IMR-90 (cell line): ENCODE measurements around the gene RBPJ. TPM values are rescaled to one million over a fixed set of nuclear protein-coding genes. Genes with fewer than 3 reads are reported as not detected.

Experiments used
- ATAC-seq: fragments of 200-7000 bp; cut with Tn5 transposase; 2 replicates; pipeline ENCODE4 v1.9.1; 2020; ENCODE audit warnings: low read depth, mild to moderate bottlenecking, moderate library complexity
- BruUV-seq: library from RNA; stranded (reverse); fragments of 400-500 nt; replicated peaks from 2 replicates; lab custom pipeline; 2021; lab: Mats Ljungman, UMichigan
- CTCF ChIA-PET: fragments of 300-600 bp; formaldehyde crosslinking; extraction: SDS; loops from one replicate; lab custom pipeline; 2021; ENCODE audit warnings: antibody characterized with exemption; lab: Yijun Ruan, JAX
- POLR2A ChIA-PET: fragments of 300-600 bp; sonication (Branson Sonifier 250); formaldehyde crosslinking; loops from one replicate; lab custom pipeline; 2022; ENCODE audit warnings: antibody characterized with exemption; ENCODE audit not compliant: unreplicated experiment; lab: Charles Lee
- DNase-seq: peaks from one replicate; pipeline ENCODE4 v3.0.0; 2013
- H2AFZ ChIP-seq: replicated peaks from 2 replicates; pipeline ENCODE3; 2013; ENCODE audit warnings: low read length, mild to moderate bottlenecking; ENCODE audit not compliant: poor library complexity
- H2AK5ac ChIP-seq: 2 replicates; pipeline ENCODE4 v1.6.1; 2013; ENCODE audit warnings: low read depth, low read length, inconsistent platforms
- H2AK9ac ChIP-seq: replicated peaks from 2 replicates; pipeline ENCODE3; 2013; ENCODE audit warnings: mild to moderate bottlenecking, low read depth, low read length, moderate library complexity; ENCODE audit not compliant: poor library complexity
- H2BK120ac ChIP-seq: 2 replicates; pipeline ENCODE4 v1.6.1; 2013; ENCODE audit warnings: low read depth, low read length, inconsistent platforms
- H2BK15ac ChIP-seq: 3 replicates; pipeline ENCODE4 v1.6.1; 2013; ENCODE audit warnings: low read depth, low read length, inconsistent platforms
- H2BK20ac ChIP-seq: 2 replicates; pipeline ENCODE4 v1.6.1; 2013; ENCODE audit warnings: low read depth, mild to moderate bottlenecking, inconsistent platforms, low read length, moderate library complexity
- H2BK5ac ChIP-seq: 2 replicates; pipeline ENCODE4 v1.6.1; 2013; ENCODE audit warnings: mild to moderate bottlenecking, low read depth, low read length, inconsistent platforms; ENCODE audit not compliant: poor library complexity, severe bottlenecking
- H3K14ac ChIP-seq: replicated peaks from 2 replicates; pipeline ENCODE4 v1.6.1; 2013; ENCODE audit warnings: low read depth, low read length, inconsistent platforms
- H3K18ac ChIP-seq: 2 replicates; pipeline ENCODE4 v1.6.1; 2013; ENCODE audit warnings: low read depth, low read length, control low read depth
- H3K23ac ChIP-seq: 2 replicates; pipeline ENCODE4 v1.6.1; 2013; ENCODE audit warnings: low read depth, low read length, inconsistent platforms
- H3K27ac ChIP-seq: 2 replicates; pipeline ENCODE4 v1.5.1; 2013; ENCODE audit warnings: mild to moderate bottlenecking, control low read depth, low read length; ENCODE audit not compliant: insufficient read depth
- H3K27me3 ChIP-seq: 2 replicates; pipeline ENCODE4 v1.6.1; 2013; ENCODE audit warnings: low read length; ENCODE audit not compliant: control insufficient read depth, insufficient read depth
- H3K36me3 ChIP-seq: 2 replicates; pipeline ENCODE4 v1.6.1; 2013; ENCODE audit warnings: low read length, mixed read lengths; ENCODE audit not compliant: control insufficient read depth, insufficient read depth
- H3K4ac ChIP-seq: 2 replicates; pipeline ENCODE4 v1.6.1; 2013; ENCODE audit warnings: low read depth, low read length, inconsistent platforms
- H3K4me1 ChIP-seq: 2 replicates; pipeline ENCODE4 v1.6.1; 2013; ENCODE audit warnings: low read length, mixed read lengths; ENCODE audit not compliant: control insufficient read depth, insufficient read depth
- H3K4me2 ChIP-seq: 2 replicates; pipeline ENCODE4 v1.6.1; 2013; ENCODE audit warnings: low read depth, mild to moderate bottlenecking, control low read depth, low read length, moderate library complexity
- H3K4me3 ChIP-seq: 2 replicates; pipeline ENCODE4 v1.5.1; 2013; ENCODE audit warnings: low read depth, mild to moderate bottlenecking, control low read depth, low read length, moderate library complexity; ENCODE audit not compliant: insufficient read depth
- H3K56ac ChIP-seq: 2 replicates; pipeline ENCODE4 v1.6.1; 2013; ENCODE audit warnings: low read length, inconsistent platforms; ENCODE audit not compliant: insufficient read depth; ENCODE audit errors: extremely low read depth
- H3K79me1 ChIP-seq, 2 experiments: 2 replicates each; pipeline ENCODE4 v1.6.1; 2013; ENCODE audit warnings: low read length in 2 of 2, inconsistent platforms in 1 of 2, low read depth in 1 of 2
- H3K9ac ChIP-seq: 2 replicates; pipeline ENCODE4 v1.6.1; 2013; ENCODE audit warnings: low read depth, low read length, control low read depth
- H3K9me1 ChIP-seq: 2 replicates; pipeline ENCODE4 v1.6.1; 2013; ENCODE audit warnings: low read length, inconsistent platforms; ENCODE audit not compliant: insufficient read depth
- H3K9me3 ChIP-seq: 2 replicates; pipeline ENCODE4 v1.6.1; 2013; ENCODE audit warnings: low read length; ENCODE audit not compliant: control insufficient read depth, insufficient read depth
- H4K20me1 ChIP-seq: 2 replicates; pipeline ENCODE4 v1.6.1; 2013; ENCODE audit warnings: low read length, inconsistent platforms; ENCODE audit not compliant: insufficient read depth
- H4K5ac ChIP-seq: 2 replicates; pipeline ENCODE4 v1.6.1; 2013; ENCODE audit warnings: mild to moderate bottlenecking, low read depth, low read length, control low read depth
- H4K8ac ChIP-seq, 2 experiments: 2 replicates each; pipeline ENCODE4 v1.6.1; 2013; ENCODE audit warnings: low read depth in 2 of 2, low read length in 2 of 2, control low read depth in 1 of 2, inconsistent platforms in 1 of 2
- H4K91ac ChIP-seq: 2 replicates; pipeline ENCODE4 v1.6.1; 2013; ENCODE audit warnings: low read depth, low read length, inconsistent platforms; ENCODE audit not compliant: insufficient read depth
- BHLHE40 ChIP-seq: fragments of 150-350 bp; IDR thresholded peaks from 2 replicates; pipeline ENCODE4 v1.6.1; 2016; ENCODE audit warnings: mild to moderate bottlenecking, low read depth, low read length
- MAFK ChIP-seq: IDR thresholded peaks from 2 replicates; pipeline ENCODE4 v1.6.1; 2012; ENCODE audit warnings: low read depth, low read length, improper control_type of control experiment
- WGBS, 2 experiments: methylation state at CpG; one replicate each; pipeline versions ENCODE4 v1.1.5 to v1.1.7; 2013; ENCODE audit warnings: missing lambda C conversion rate in 2 of 2; ENCODE audit not compliant: insufficient read length in 1 of 2; ENCODE audit errors: extremely low coverage in 2 of 2; 5-methylcytosine and 5-hydroxymethylcytosine counted together
- dilution Hi-C: fragments of 300-500 bp; cut with HindIII; formaldehyde crosslinking; loops from one replicate; pipeline ENCODE4 v1.14.3; 2018; ENCODE audit warnings: low sequenced_read_pairs; ENCODE audit not compliant: unreplicated experiment
- in situ Hi-C: fragments of 300-500 bp; cut with MboI; formaldehyde crosslinking; loops from 3 replicates; pipeline ENCODE4 v1.14.3; 2019; ENCODE audit warnings: low sequenced_read_pairs, inconsistent platforms, mixed read lengths
- intact Hi-C: fragments of 100-400 bp; cut with micrococcal nuclease; formaldehyde crosslinking; loops from 2 replicates; pipeline ENCODE4 v1.10.0; 2022
- polyA plus RNA-seq, 3 experiments: library from polyadenylated mRNA; depleted of rRNA; stranded (reverse); fragments of >200 nt; gene quantifications; 2 replicates each; pipeline ENCODE4 v1.2.3, GENCODE V29; 2012; ENCODE audit warnings: low replicate concordance in 1 of 3
- total RNA-seq: library from RNA; depleted of rRNA; stranded (reverse); fragments of >200 nt; gene quantifications from 2 replicates; pipeline ENCODE4 v1.2.3, GENCODE V29; 2012
- TF ChIP-seq, protein P1 (sequence below): fragments of 150-350 bp; IDR thresholded peaks from 2 replicates; pipeline ENCODE4 v1.6.1; 2017; ENCODE audit warnings: mild to moderate bottlenecking, antibody characterized with exemption, low read length, low read depth

Gene RBPJ
- total and polyA plus RNA-seq, 2 of the 4 experiments (the other 2 are of a cell fraction): 50.3 to 148 TPM

DNA sequence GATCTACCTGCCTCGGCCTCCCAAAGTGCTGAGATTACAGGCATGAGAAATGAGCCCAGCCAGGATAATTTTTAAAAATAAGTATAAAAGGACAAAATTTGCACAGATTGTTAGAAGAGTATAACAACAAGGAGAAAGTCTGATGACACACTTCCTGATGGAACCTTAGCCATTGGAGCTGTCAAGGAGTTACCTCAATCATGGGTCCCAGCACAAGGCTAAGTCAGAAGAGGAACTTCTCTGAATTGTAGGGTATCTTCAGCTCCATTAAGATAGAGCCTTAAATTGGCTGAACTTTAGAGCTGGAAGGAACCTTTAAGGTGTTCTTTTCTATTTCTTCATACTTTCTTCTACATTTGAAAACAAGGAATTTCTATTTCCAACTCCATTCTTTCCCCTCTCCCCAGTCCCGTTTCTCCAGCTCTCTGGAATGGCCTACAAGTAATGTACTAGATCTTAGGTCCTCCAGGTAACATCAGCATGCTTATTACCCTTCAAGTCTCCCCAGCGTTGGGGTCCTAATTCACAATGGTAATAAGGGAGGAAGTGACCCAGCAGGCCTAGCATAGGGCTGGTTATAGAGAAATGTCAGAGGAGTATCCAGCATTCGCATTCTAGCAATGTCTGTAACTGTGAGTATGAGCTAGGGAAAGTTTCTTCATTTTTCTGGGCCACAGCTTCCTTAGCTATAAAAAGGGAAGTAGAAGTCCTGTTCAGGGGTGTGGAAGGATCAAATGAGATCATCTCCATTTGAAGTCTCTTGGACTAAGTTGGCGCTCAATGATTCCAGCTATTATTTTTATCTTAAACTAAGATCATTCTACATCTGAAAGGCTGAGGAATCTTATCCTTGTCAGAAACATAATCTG is 18.5 kb upstream of the RBPJ start:
- Histone ChIP-seq H2BK20ac (no peak overlapping the region), H4K20me1 (no peaks in the 10 kb centered on the region), H3K27me3 (no peaks in the 10 kb centered on the region), H4K8ac (no peak overlapping the region), H3K14ac (no peak overlapping the region), H3K23ac (no peak overlapping the region), H3K9me3 (no peaks in the 10 kb centered on the region), H4K5ac (no peak overlapping the region), H3K36me3 (no peaks in the 10 kb centered on the region), H2AK5ac (0 out of 2 replicates have a peak overlapping the region, but pooled peaks have one; percentile 5), H2BK120ac (no peak overlapping the region), H3K9me1 (peaks cover 2% of the 10 kb centered on the region; the same call in 1 of the 2 replicates), H2BK15ac (no peak overlapping the region; the same call in 2 of the 3 replicates), H3K9ac (no peak overlapping the region), H3K18ac (no peak overlapping the region), H3K4ac (no peak overlapping the region), H3K79me1 (no peaks in the 10 kb centered on the region), H2AFZ (no peak overlapping the region), H2AK9ac (no peak overlapping the region), H3K4me3 (no peak overlapping the region), H2BK5ac (no peak overlapping the region), H3K4me2 (no peak overlapping the region), H3K56ac (no peak overlapping the region), H4K91ac (no peak overlapping the region), H3K27ac (no peak overlapping the region), H3K4me1 (peaks cover 4% of the 10 kb centered on the region; the same call in 1 of the 2 replicates)
- dilution Hi-C loops: no loop called here
- in situ Hi-C loops: no loop called here
- BruUV-seq: no TSS peak
- ATAC-seq: no peak
- ChIA-PET POLR2A (no interaction called here), CTCF (interaction anchor here (0.5 to 0.7 kb wide), 2 partner anchors 105 to 197 kb away, joined by 3 read pairs; no protein-coding TSS in a partner anchor)
- no peak for DNase-seq
- intact Hi-C loops: no loop called here
- TF ChIP-seq MAFK: no peak
- TF ChIP-seq, protein P1, sequence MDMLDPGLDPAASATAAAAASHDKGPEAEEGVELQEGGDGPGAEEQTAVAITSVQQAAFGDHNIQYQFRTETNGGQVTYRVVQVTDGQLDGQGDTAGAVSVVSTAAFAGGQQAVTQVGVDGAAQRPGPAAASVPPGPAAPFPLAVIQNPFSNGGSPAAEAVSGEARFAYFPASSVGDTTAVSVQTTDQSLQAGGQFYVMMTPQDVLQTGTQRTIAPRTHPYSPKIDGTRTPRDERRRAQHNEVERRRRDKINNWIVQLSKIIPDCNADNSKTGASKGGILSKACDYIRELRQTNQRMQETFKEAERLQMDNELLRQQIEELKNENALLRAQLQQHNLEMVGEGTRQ: no peak
- no peak for TF ChIP-seq BHLHE40
- WGBS, 2 experiments: 86% methylated on average over 1 of the region's 5 CpGs; no CpG with 5 or more reads in 1 of the 2 experiments
